Measurements from ENCODE around the gene NUDT19.
"Not testable (repeated sequence)": the region's sequence is repeated elsewhere in the genome, so short reads cannot be mapped to it uniquely, and the experiment has no call there.

The NUDT19 gene

DNA sequence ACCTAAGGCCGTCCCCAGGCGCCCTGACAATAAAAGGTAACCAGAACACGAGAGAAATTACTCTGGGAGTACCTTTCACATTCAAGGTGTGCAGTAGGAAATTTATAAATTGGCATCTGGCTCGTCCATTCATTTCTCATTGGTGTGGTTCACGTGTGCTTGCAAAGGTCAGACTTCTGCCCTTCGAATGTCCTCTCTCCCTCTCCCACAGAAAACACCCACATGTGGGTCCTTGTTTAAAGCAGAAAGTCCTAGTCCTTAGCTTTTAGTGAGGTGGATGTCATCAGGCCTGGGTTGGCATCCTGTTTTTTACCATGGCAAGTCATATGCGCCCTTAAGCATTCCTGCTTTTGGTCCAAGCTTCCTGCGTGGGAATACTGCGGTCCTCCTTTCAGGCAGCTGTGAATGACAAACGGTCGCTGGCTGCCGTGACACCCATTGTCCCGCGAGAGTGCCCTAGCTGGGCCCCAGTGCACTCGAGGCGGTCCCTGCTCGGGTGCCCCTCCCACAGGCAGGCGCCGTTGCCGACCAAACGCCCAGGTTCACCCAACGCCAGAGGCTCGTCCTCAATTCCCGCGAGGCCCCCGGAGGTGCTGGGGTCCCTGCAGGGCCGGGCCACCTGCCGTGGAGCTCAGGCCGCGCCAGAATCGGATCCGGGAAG lies at the start of gene NUDT19:
TSS of gene NUDT19 (plus strand) at position 531 of the 661 bp plus-strand sequence. CDS start 140 bp downstream, outside the sequence.
- TF ChIP-seq, protein P1, sequence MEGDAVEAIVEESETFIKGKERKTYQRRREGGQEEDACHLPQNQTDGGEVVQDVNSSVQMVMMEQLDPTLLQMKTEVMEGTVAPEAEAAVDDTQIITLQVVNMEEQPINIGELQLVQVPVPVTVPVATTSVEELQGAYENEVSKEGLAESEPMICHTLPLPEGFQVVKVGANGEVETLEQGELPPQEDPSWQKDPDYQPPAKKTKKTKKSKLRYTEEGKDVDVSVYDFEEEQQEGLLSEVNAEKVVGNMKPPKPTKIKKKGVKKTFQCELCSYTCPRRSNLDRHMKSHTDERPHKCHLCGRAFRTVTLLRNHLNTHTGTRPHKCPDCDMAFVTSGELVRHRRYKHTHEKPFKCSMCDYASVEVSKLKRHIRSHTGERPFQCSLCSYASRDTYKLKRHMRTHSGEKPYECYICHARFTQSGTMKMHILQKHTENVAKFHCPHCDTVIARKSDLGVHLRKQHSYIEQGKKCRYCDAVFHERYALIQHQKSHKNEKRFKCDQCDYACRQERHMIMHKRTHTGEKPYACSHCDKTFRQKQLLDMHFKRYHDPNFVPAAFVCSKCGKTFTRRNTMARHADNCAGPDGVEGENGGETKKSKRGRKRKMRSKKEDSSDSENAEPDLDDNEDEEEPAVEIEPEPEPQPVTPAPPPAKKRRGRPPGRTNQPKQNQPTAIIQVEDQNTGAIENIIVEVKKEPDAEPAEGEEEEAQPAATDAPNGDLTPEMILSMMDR (conservative IDR thresholded peaks at IDR 0.05; ENCODE audit: low read length) = no peak
- peak within 1 kb of the TSS; percentile 81 for H3K4me3 ChIP-seq (ENCODE audit: low read length)
- peak; percentile 88 for DNase-seq (ENCODE audit: low read depth)

DNA sequence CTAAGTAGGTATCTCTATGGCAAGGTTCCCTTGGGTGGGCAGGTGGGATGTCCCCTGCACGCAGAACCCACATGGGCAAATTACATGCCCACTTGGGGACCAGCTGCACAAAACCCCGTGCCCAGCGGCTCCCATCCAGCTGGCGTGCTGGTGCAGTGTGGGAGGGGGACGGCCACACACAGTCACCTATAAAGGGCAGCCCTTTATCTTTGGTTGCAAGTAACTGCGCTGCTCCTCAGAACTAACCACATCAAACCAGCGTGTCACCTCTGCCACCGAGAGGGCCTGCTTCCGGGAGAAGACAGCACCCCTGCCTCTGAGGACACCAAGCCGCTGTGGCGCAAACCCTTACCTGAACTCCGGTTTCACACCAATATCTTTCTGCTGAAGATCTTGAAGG lies 48.9 kb upstream of the NUDT19 start:
- DNase-seq (ENCODE audit: low read depth) = no peak
- TF ChIP-seq, protein P1 (conservative IDR thresholded peaks at IDR 0.05; ENCODE audit: low read length) = no peak
- H3K4me3 ChIP-seq (ENCODE audit: low read length) = no peak overlapping the region

DNA sequence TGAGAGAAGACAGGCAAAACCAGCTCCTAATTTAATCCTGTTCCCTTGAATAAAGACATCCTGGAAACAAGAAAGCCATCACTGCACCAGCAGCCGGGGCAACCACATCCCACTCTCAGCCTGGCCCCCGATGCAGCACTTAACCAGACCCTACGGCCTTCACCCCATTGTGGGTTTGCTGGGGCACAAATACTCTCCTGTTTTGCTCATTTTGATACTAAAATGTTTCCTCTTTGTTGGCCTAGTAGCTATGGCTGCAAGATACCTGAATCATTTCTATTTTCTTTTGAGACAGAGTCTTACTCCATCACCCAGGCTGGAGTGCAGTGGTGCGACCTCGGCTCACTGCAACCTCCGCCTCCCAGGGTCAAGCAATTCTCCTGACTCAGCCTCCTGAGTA lies 45.1 kb upstream of the NUDT19 start:
- TF ChIP-seq, protein P1 (conservative IDR thresholded peaks at IDR 0.05; ENCODE audit: low read length) = no peak
- no peak for DNase-seq (ENCODE audit: low read depth)
- no peak overlapping the region for H3K4me3 ChIP-seq (ENCODE audit: low read length)

DNA sequence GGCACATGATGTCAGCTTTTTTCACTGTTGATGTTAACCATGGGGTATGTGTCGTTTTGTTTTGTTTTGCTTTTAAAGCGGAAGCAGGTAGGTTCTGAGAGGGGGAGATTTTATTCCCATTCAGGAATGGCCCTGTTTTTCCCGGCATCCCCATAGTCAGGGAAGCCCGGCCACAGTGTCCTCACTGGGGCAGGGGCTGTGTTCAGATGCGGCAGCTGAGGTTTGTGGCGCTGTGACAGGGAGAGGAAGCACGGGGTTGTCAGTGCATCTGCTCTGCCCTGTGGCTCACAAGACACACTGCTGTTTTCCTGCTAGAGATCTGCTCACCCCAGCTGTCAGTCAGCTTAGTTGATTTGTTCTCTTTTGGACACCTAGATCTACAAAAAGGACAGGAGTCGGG lies 44.3 kb upstream of the NUDT19 start:
- DNase-seq (ENCODE audit: low read depth) = no peak
- TF ChIP-seq, protein P1 (conservative IDR thresholded peaks at IDR 0.05; ENCODE audit: low read length) = no peak

DNA sequence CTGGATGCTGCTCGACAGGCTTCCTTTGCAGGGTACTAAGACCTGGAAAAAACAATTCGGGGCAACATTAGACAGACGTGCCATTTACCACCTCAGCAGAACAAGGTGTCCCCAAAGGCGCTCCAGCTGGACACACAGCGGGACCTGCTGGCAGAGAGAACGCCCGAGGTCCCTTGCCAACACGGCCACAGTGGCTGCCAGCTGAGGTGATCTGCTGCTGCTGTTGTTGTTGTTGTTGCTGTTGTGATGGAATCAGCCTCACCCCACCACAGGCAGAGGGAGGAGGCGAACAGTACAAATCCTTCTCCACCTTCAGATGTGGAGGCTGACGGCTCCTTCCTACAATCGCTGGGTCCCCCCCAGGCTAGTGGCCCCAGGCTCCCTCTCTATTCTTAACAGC lies 41.9 kb upstream of the NUDT19 start:
- TF ChIP-seq, protein P1 (conservative IDR thresholded peaks at IDR 0.05; ENCODE audit: low read length) = no peak
- no peak for DNase-seq (ENCODE audit: low read depth)

More for the DNA sequence above, 44.3 kb upstream of the NUDT19 start:
- no peak overlapping the region for H3K4me3 ChIP-seq (ENCODE audit: low read length)

DNA sequence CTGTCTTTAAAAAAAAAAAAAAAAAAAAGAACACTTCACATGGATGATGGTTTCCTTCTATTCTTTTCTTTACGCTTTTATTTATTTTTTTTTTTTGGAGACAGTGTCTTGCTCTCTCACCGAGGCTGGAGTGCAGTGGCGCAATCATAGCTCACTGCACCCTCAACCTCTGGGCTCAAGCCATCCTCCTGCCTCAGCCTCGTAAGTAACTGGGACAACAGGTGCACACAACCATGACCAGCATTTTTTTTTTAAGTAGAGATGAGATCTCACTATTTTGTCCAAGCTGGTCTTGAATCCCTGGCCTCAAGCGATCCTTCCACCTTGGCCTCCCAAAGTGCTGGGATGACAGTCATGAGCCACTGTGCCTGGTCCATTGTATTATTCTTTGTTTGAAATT lies 41.0 kb upstream of the NUDT19 start:
- TF ChIP-seq, protein P1 (conservative IDR thresholded peaks at IDR 0.05; ENCODE audit: low read length) = no peak
- no peak overlapping the region for H3K4me3 ChIP-seq (ENCODE audit: low read length)
- DNase-seq (ENCODE audit: low read depth) = no peak

More for the DNA sequence above, 41.9 kb upstream of the NUDT19 start:
- no peak overlapping the region for H3K4me3 ChIP-seq (ENCODE audit: low read length)

DNA sequence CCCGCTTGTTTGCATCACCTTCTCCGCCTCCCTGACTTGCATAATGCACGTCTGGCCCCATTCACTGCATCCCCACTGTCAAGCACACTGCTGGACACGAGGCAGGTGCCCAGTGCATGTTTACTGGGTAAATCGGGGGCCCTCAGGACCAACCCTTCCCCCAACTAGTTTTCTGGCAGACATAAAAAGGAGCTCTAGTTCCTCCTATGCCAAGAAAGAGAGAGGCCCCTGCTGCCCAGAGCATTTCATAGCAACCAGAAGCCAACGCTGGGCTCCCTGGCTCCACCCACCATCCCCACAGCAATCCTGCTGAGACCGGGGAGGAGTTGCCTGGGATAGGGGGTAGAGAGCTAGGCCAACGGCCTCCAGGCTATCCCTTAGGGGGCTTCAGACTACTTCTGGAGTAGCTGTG lies 39.9 kb upstream of the NUDT19 start:
- H3K4me3 ChIP-seq (ENCODE audit: low read length) = no peak overlapping the region
- no peak for DNase-seq (ENCODE audit: low read depth)
- TF ChIP-seq, protein P1 (conservative IDR thresholded peaks at IDR 0.05; ENCODE audit: low read length) = no peak

DNA sequence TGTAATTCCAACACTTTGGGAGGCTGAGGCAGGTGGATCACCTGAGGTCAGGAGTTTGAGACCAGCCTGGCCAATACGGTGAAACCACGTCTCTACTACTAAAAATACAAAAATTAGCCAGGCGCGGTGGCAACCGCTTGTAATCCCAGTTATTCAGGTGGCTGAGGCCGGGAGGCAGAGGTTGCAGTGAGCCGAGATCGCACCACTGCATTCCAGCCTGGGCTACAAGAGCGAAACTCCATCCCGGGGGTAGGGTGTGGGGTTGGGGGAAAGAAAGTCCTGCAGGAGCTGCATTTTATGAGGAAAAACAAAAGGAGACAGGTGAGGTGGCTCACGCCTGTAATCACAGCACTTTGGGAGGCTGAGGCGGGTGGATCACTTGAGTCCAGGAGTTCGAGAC lies 39.3 kb upstream of the NUDT19 start:
- H3K4me3 ChIP-seq (ENCODE audit: low read length); DNase-seq (ENCODE audit: low read depth): not testable (repeated sequence)
